ENCODE measurements around the gene ABHD16A. TPM values are rescaled to one million over a fixed set of nuclear protein-coding genes. Genes with fewer than 3 reads are reported as not detected.

The ABHD16A gene
- total and polyA plus RNA-seq, 2 of the 13 experiments (the other 11 are each of a cell fraction or from before 2014, with no cell fraction given): 43.5 to 45.4 TPM

GRCh38 chr6:31660381-31661261, 42.5 kb downstream of the ABHD16A start, which contains the start of gene C6orf47 (continued):
- TF ChIP-seq POGK (CRISPR knock-in tag; conservative IDR thresholded peaks at IDR 0.05) (peak; percentile 84), KLF11 (CRISPR knock-in tag; IDR thresholded peaks at IDR 0.05) (0 out of 2 replicates have a peak, but pooled peaks have one; percentile 21), CBX1 (IDR thresholded peaks at IDR 0.05; ENCODE audit: low read depth) (peak; percentile 23), ZNF703 (CRISPR knock-in tag; IDR thresholded peaks at IDR 0.05; ENCODE audit: borderline replicate concordance) (no peak; the same call in 1 of the 2 replicates), CEBPB (IDR thresholded peaks at IDR 0.05; ENCODE audit: borderline replicate concordance, low read depth, low read length) (peak; percentile 40; the same call in 1 of the 2 replicates), PRDM15 (CRISPR knock-in tag; IDR thresholded peaks at IDR 0.05) (peak; percentile 87), ZKSCAN5 (CRISPR knock-in tag; IDR thresholded peaks at IDR 0.05) (no peak), CENPBD1 (CRISPR knock-in tag; IDR thresholded peaks at IDR 0.05; ENCODE audit: borderline replicate concordance, low read depth) (peak; percentile 79; the same call in 1 of the 2 replicates), PHF5A (CRISPR knock-in tag; IDR thresholded peaks at IDR 0.05; ENCODE audit: low read depth, unreplicated experiment) (no peak), UBTF (CRISPR knock-in tag; IDR thresholded peaks at IDR 0.05) (peak; percentile 99), TMF1 (CRISPR knock-in tag; IDR thresholded peaks at IDR 0.05; ENCODE audit: low read depth) (peak; percentile 87; the same call in 1 of the 2 replicates), SSRP1 (CRISPR knock-in tag; IDR thresholded peaks at IDR 0.05) (no peak), BRD4 (CRISPR knock-in tag; IDR thresholded peaks at IDR 0.05) (peak; percentile 88), ONECUT2 (CRISPR knock-in tag; IDR thresholded peaks at IDR 0.05) (no peak)
- TF ChIP-seq, protein P1, sequence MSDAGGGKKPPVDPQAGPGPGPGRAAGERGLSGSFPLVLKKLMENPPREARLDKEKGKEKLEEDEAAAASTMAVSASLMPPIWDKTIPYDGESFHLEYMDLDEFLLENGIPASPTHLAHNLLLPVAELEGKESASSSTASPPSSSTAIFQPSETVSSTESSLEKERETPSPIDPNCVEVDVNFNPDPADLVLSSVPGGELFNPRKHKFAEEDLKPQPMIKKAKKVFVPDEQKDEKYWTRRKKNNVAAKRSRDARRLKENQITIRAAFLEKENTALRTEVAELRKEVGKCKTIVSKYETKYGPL (CRISPR knock-in tag; IDR thresholded peaks at IDR 0.05): 0 out of 2 replicates have a peak, but pooled peaks have one; percentile 61
- TF ChIP-seq, protein P2, sequence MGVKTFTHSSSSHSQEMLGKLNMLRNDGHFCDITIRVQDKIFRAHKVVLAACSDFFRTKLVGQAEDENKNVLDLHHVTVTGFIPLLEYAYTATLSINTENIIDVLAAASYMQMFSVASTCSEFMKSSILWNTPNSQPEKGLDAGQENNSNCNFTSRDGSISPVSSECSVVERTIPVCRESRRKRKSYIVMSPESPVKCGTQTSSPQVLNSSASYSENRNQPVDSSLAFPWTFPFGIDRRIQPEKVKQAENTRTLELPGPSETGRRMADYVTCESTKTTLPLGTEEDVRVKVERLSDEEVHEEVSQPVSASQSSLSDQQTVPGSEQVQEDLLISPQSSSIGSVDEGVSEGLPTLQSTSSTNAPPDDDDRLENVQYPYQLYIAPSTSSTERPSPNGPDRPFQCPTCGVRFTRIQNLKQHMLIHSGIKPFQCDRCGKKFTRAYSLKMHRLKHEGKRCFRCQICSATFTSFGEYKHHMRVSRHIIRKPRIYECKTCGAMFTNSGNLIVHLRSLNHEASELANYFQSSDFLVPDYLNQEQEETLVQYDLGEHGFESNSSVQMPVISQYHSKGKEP (CRISPR knock-in tag; IDR thresholded peaks at IDR 0.05): no peak
